NCI-H748 (cell line): ENCODE results near the gene ZYX.
A peak's percentile ranks its signal among the peaks of the same experiment; 100 is the strongest.
"Not testable (repeated sequence)": the region's sequence is repeated elsewhere in the genome, so short reads cannot be mapped to it uniquely, and the experiment has no call there.

Experiments
- DNase-seq: peaks from one replicate; lab custom pipeline; 2025; ENCODE audit not compliant: unreplicated experiment; lab: John Stamatoyannopoulos, UW

The ZYX gene

DNA sequence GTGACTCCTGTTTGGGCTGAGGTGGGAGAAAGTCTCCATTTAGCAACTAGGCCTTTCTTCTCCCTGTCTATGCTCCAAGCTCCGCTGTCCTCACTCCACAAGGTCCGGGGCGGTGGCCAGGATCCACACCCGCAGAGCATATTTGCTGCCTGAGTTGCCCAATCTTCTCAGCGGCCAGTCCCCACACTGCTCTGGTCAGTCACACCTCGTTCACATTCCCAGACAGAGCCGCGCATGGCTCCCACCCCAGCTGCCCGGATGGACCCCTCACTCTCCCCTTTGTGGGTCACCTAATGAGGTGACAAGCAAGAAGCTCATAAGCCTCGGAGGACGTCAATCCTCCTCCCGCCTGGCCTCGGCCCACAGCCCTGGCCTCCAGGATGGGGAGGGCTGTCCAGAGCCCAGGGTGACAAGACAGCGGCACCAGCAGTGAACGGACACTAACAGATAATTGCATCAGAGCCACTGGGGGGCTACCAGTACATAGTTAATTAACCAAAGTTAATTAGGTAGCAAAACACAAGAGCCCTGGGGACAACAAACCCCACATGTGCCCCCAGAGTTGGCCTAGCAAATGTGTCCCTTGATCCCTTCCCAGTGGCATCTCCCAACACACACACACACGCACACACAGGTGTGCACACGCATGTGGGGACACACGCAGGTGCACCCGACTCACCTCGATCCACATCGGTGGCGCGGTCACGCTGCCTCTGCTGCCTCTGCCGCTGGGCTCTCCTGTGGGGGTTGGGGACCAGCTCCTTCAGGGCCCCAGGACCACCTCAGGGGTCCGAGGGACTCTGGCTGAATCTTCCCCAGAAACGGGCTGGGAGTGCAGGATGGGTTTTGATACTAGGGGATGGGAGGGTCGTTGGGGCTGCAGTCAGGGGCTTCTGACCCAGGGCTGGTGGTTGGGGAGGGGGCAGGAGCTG lies 15.7 kb downstream of the ZYX start:
- no peak for DNase-seq

GRCh38 chr7:143397710-143398530 lies 16.8 kb downstream of the ZYX start:
- DNase-seq = no peak

GRCh38 chr7:143398616-143399015 lies 17.5 kb downstream of the ZYX start:
- DNase-seq = no peak

GRCh38 chr7:143399151-143399550 lies 18.0 kb downstream of the ZYX start:
- DNase-seq = no peak

- no peak for DNase-seq
These were observed 18.5 kb downstream of the ZYX start for GRCh38 chr7:143399642-143400041.

DNA sequence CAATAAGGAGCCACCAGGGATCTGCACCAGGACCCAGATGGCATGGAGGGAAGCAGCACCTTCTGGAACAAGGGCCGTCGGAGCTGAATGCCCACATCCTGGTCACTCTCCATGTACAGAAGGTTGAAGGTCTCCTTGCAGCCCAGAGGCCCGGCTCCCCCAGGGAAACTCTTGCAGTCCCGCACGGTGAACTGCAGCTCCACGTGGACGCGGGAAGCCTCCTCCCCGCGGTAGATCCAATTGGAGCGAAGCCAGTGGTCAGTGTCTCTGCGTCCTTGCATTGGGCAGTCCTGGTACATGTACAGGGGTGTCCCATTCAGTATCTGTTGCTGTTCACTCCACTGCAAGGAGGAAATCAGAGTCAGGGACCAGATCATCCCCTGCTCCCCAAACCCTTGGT lies 20.1 kb downstream of the ZYX start:
- no peak for DNase-seq

DNA sequence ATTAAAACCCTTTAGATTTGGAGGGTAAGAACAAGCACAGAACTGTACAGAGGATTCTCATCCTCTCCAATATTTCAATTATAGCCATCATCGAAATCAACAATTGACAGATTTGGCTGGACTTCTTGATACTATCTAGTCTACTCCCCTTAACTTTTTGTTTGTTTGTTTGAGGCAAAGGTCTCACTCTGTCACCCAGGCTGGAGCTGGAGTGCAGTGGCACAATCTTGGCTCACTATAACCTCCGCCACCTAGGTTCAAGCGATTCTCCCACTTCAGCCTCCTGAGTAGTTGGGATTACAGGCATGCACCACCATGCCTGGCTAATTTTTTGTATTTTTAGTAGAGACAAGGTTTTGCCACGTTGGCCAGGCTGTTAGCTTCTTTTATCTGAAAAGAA lies 21.1 kb downstream of the ZYX start:
- DNase-seq = not testable (repeated sequence)

GRCh38 chr7:143405173-143406001 lies 24.2 kb downstream of the ZYX start:
- no peak for DNase-seq

- no peak for DNase-seq
These were observed 24.8 kb downstream of the ZYX start for GRCh38 chr7:143406002-143406357.

DNA sequence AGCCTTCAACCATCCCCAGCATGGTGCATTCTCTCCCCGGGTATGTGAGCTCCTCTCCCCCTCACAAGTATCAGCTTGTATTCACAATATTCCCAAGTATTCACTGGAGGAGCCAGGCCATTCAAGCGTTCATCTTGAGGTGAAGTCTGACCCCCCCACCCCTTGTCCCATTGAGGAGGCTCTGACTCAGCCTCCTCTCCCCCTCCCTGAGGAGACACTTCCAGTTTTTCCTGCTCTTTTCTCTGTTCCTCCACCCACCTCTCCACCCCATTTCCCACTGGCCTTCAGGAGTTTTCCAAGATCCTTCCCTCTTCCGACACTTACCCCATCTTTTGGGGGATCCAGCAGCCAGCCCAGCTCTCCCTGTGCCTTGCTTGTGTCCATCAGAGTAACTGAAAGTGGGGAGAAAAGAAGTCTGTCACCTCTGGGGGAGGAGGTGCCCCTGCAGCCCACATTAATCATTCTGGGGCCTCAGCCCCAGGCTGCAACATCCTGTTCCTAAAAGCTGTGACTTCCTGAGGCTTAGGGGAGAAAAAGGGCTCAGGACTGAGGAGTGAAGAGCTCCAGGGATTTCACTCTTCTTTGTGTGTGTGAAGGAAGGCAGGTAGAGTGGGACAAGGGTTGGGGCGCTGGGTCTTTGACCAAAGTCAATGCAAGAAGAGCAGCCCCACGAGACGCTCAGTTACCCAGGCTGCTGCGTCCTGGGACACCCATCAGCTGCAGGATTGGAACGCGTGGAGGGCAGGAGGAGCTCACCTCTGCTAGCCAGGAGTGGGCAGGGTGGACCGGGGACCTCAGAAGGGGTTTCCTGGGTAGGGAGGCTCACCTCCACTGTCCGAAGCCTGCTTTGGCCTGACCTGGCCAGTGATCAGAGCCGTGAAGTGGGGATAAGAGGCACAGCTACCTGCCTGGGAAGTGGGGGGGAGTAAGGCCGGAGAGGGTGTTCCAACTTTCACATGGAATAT lies 26.4 kb downstream of the ZYX start:
- DNase-seq = no peak

- no peak for DNase-seq
These were observed 27.1 kb downstream of the ZYX start for GRCh38 chr7:143408252-143408685.

- peak; percentile 74 for DNase-seq
These were observed 27.8 kb downstream of the ZYX start, which contains the start of gene EPHA1 for GRCh38 chr7:143408686-143409561. TSS of gene EPHA1 (minus strand) at chr7:143408856. CDS start at chr7:143408805, 51 bp downstream.

DNA sequence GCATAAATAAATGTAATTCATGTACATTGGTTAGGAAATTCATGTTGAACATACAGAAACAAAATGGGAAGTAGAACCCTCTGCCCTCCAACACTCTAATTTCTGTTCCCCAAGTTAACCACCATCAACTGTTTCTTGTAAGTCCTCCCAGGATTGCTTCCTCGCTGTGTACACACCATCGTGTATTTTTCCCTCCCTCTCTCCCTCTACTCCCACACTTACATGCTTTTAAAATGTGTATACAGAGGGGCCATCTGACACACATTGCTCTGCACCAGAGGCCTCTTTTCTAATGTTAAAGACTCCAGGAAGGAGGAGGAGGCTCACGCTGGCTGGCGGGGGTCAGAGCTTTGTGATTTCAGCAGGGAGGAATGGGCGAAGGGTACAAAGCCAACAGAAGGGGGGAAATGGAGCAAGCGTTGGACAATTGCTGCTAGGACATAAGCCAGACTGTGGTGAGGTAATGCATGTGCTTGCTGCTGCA lies 29.4 kb downstream of the ZYX start:
- DNase-seq = no peak

- DNase-seq = no peak
These were observed 31.0 kb downstream of the ZYX start for GRCh38 chr7:143411976-143412708.

- no peak for DNase-seq
These were observed 32.0 kb downstream of the ZYX start for GRCh38 chr7:143413123-143413522.

DNA sequence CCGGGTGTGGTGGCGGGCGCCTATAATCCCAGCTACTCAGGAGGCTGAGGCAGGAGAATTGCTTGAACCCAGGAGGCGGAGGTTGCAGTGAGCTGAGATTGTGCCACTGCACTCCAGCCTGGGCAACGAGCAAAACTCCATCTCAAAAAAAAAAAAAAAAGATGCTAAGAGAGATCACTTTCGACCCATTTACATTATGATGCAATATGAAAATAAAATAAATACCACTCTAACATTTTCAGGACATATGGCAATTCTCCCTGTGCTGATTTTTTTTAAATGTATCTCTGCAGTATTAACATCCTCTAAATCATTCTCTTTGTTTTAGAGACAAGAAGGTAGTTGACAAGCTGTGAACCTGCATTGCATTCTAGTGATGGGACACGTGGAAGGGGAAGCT lies 34.1 kb downstream of the ZYX start:
- DNase-seq = not testable (repeated sequence)

DNA sequence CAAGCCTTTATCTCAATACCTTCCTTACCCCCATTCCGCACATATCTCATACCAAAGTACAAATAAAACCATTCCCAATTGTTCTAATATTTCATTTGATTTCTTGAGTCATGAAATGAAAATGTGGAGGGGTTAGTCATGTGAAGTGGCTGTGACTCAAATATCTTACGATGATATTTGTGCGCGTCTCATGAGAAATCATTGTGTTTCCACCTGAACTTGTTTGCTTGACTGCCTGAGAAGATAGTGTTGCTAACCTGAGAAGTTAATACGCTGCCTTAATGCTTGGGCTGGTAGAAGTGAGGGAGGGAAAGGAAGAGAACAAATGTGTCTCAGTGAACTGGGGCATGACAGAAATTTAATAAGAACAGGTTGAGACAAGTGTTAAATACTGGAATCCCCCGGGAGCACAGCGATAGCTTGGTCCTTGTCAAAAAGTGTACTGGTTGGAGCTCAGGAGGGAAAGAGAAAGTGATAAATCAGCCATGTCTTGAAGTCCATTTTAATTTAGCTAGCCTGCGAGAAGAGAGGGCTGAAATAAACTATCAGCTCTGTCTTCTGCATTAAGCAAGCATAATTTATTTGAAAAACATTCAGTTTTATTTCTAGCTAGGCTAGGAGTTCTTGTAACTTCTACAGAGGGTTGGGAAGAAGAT lies 34.7 kb downstream of the ZYX start:
- DNase-seq = no peak
